Endothelial cell of umbilical vein (primary cell): ENCODE measurements around the gene R3HDML. TPM values are rescaled to one million over a fixed set of nuclear protein-coding genes. Genes with fewer than 3 reads are reported as not detected.

Source experiments
- BruUV-seq: library from RNA; stranded (reverse); fragments of 400-500 nt; replicated peaks from 2 replicates; lab custom pipeline; 2021; lab: Mats Ljungman, UMichigan
- CTCF ChIA-PET: fragments of 300-600, 350-600 bp; sonication (Branson Sonifier 250); formaldehyde crosslinking; loops from one replicate; lab custom pipeline; 2021; ENCODE audit warnings: antibody characterized with exemption, inconsistent platforms; lab: Charles Lee
- POLR2A ChIA-PET: fragments of 300-600, 350-600 bp; sonication (Branson Sonifier 250); formaldehyde crosslinking; loops from one replicate; lab custom pipeline; 2021; ENCODE audit warnings: antibody characterized with exemption, inconsistent platforms; lab: Charles Lee
- DNase-seq: peaks from one replicate; pipeline ENCODE4 v3.0.0-alpha.2; 2011; ENCODE audit warnings: low read depth, low spot score
- FAIRE-seq: peaks from 2 replicates; lab custom pipeline; 2011; peaks lifted over from hg19 to GRCh38; lab: Jason Lieb, UNC
- H2AFZ ChIP-seq: 2 replicates; pipeline ENCODE4 v1.6.0; 2012; ENCODE audit warnings: low read depth, low read length, control low read depth, inconsistent platforms
- H3K27ac ChIP-seq: 2 replicates; pipeline ENCODE4 v1.5.1; 2011; ENCODE audit warnings: low read depth, mild to moderate bottlenecking, control low read depth, low read length, moderate library complexity; ENCODE audit not compliant: insufficient read depth
- H3K27me3 ChIP-seq, 2 experiments: 2 replicates each; pipeline versions ENCODE4 v1.6.0 to v1.6.1; 2011; ENCODE audit warnings: low read length in 2 of 2, mixed read lengths in 1 of 2; ENCODE audit not compliant: control insufficient read depth in 2 of 2, insufficient read depth in 2 of 2
- H3K36me3 ChIP-seq, 2 experiments: 2 replicates in 1 of 2; 3 replicates in 1 of 2; pipeline ENCODE4 v1.5.1; 2011; ENCODE audit warnings: low read length in 2 of 2, mild to moderate bottlenecking in 1 of 2, moderate library complexity in 1 of 2; ENCODE audit not compliant: control insufficient read depth in 2 of 2, insufficient read depth in 2 of 2; ENCODE audit errors: extremely low read depth in 1 of 2
- H3K4me1 ChIP-seq: 3 replicates; pipeline ENCODE4 v1.5.1; 2011; ENCODE audit warnings: mild to moderate bottlenecking, low read length; ENCODE audit not compliant: control insufficient read depth, insufficient read depth; ENCODE audit errors: extremely low read depth
- H3K4me2 ChIP-seq: 2 replicates; pipeline ENCODE4 v1.6.1; 2011; ENCODE audit warnings: low read length, control low read depth, mixed read lengths; ENCODE audit not compliant: insufficient read depth
- H3K4me3 ChIP-seq, 3 experiments: fragments of 200-600 bp in 1 of 3; sonication (generic), shearing (Covaris generic) in 1 of 3; replicated peaks in 1 of 3; 2 replicates each; pipeline ENCODE4 v1.5.1; 2011 to 2016; ENCODE audit warnings: control low read depth in 3 of 3, low read length in 3 of 3, mild to moderate bottlenecking in 2 of 3, inconsistent platforms in 1 of 3, low read depth in 1 of 3, moderate library complexity in 1 of 3; ENCODE audit not compliant: insufficient read depth in 1 of 3
- H3K79me2 ChIP-seq: 2 replicates; pipeline ENCODE4 v1.6.0; 2012; ENCODE audit warnings: low read length, inconsistent platforms; ENCODE audit not compliant: control insufficient read depth, insufficient read depth
- H3K9ac ChIP-seq: replicated peaks from 2 replicates; pipeline ENCODE3; 2011; ENCODE audit warnings: low read length, control low read depth; ENCODE audit not compliant: insufficient read depth; ENCODE audit errors: extremely low read depth
- H3K9me1 ChIP-seq: replicated peaks from 3 replicates; pipeline ENCODE4 v1.6.0; 2011; ENCODE audit warnings: mild to moderate bottlenecking, low read length; ENCODE audit not compliant: control insufficient read depth, insufficient read depth; ENCODE audit errors: extremely low read depth
- H3K9me3 ChIP-seq: replicated peaks from 2 replicates; pipeline ENCODE4 v1.5.1; 2012; ENCODE audit warnings: low read length, inconsistent platforms; ENCODE audit not compliant: control insufficient read depth, insufficient read depth
- H4K20me1 ChIP-seq: replicated peaks from 2 replicates; pipeline ENCODE3; 2011; ENCODE audit warnings: mild to moderate bottlenecking, low read length; ENCODE audit not compliant: control insufficient read depth, insufficient read depth; ENCODE audit errors: extremely low read depth
- EZH2 ChIP-seq: IDR thresholded peaks from 2 replicates; pipeline ENCODE4 v1.6.1; 2012; ENCODE audit warnings: borderline replicate concordance, low read depth, mild to moderate bottlenecking, moderate library complexity, low read length, inconsistent platforms; ENCODE audit not compliant: severe bottlenecking
- FOS ChIP-seq: IDR thresholded peaks from 2 replicates; pipeline ENCODE4 v1.6.1; 2011; ENCODE audit warnings: mild to moderate bottlenecking, low read length, moderate library complexity, borderline replicate concordance; ENCODE audit not compliant: insufficient read depth
- GATA2 ChIP-seq: IDR thresholded peaks from 2 replicates; pipeline ENCODE4 v1.7.0; 2011; ENCODE audit warnings: low read depth, mild to moderate bottlenecking, moderate library complexity, mixed read lengths, low read length; ENCODE audit not compliant: insufficient read length, insufficient read depth
- JUN ChIP-seq: IDR thresholded peaks from 2 replicates; pipeline ENCODE4 v1.6.1; 2011; ENCODE audit warnings: borderline replicate concordance, low read depth; ENCODE audit not compliant: insufficient read length, insufficient read depth
- MYC ChIP-seq: IDR thresholded peaks from one replicate; pipeline ENCODE4 v1.6.1; 2011; ENCODE audit warnings: mild to moderate bottlenecking, low read depth, low read length
- POLR2AphosphoS5 ChIP-seq: IDR thresholded peaks from 2 replicates; pipeline ENCODE4 v1.6.1; 2012; ENCODE audit warnings: low read depth, mild to moderate bottlenecking, control low read depth, low read length, moderate library complexity; ENCODE audit not compliant: insufficient read depth
- dilution Hi-C: fragments of 300-500 bp; cut with MboI; formaldehyde crosslinking; loops from one replicate; pipeline ENCODE4 v1.15.0; 2019; ENCODE audit warnings: low sequenced_read_pairs; ENCODE audit not compliant: extremely low pct_ligation_motif_present
- intact Hi-C: fragments of 100-400 bp; cut with micrococcal nuclease; formaldehyde crosslinking; loops from one replicate; pipeline ENCODE4 v1.10.0; 2022
- polyA plus RNA-seq, 4 experiments: library from polyadenylated mRNA; depleted of rRNA in 3 of 4; stranded (reverse) in 3 of 4; unstranded in 1 of 4; fragments of >200 nt; gene quantifications; 2 replicates each; pipeline versions ENCODE4 v1.2.1 to v1.2.3, GENCODE V29; 2011 to 2012; ENCODE audit warnings: missing spikeins in 1 of 4
- total RNA-seq: library from RNA; stranded (reverse); gene quantifications from 2 replicates; pipeline ENCODE4 v1.2.3, GENCODE V29; 2021
- TF ChIP-seq, protein P1 (sequence below), 2 donors: IDR thresholded peaks; 1 replicate in 1 of 2; 2 replicates in 1 of 2; pipeline ENCODE4 v1.5.1; 2011; ENCODE audit warnings: low read length in 2 of 2, mild to moderate bottlenecking in 2 of 2, moderate library complexity in 2 of 2, control low read depth in 1 of 2, inconsistent platforms in 1 of 2, low read depth in 1 of 2; ENCODE audit not compliant: insufficient read depth in 1 of 2; ENCODE audit errors: extremely low read depth in 1 of 2
- TF ChIP-seq, protein P2 (sequence below): IDR thresholded peaks from 2 replicates; pipeline ENCODE4 v1.6.1; 2011; ENCODE audit not compliant: insufficient read depth, insufficient read length

Gene R3HDML
- total and polyA plus RNA-seq, 2 donors (not counting 3 experiments of a cell fraction or from before 2014, with no cell fraction given), result not detected

DNA sequence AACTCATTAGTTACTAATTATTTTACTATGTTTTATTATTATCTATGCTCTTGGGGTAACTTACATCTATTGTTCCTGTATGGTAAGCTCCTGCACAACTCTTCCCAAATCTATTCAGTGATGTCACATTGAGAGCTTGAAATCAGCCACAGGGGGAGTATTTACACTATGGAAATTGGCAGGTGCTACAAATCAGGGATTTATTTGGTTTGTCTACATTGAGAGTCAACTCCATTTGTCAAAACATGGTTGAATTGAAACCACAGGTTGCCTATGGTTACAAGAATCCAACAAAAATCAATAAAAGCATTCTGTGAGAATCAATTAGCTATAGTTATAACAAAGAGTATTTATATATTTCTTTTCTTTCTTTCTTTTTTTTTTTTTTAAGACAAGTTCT, 22.0 kb upstream of the R3HDML start:
- H3K4me1 ChIP-seq, result peaks cover 7% of the 10 kb centered on the region
- no peak overlapping the region for H3K9ac ChIP-seq
- no peak overlapping the region for H3K27ac ChIP-seq
- H3K4me3 ChIP-seq, result no peak overlapping the region
- no TSS peak for BruUV-seq
- H3K27me3 ChIP-seq, result peaks cover 0 to 3% of the 10 kb centered on the region in 2 experiments
- ChIA-PET CTCF (interaction anchor here (0.9 to 7.3 kb wide), 2 partner anchors 68 to 99 kb away, joined by 3 to 199 read pairs; no protein-coding TSS in a partner anchor), POLR2A (no interaction called here)
- no peaks in the 10 kb centered on the region for H3K36me3 ChIP-seq
- no peak overlapping the region for H3K4me2 ChIP-seq
- no peaks in the 10 kb centered on the region for H3K9me3 ChIP-seq
- intact Hi-C loops, result no loop called here
- H3K79me2 ChIP-seq, result peaks cover 2% of the 10 kb centered on the region
- FAIRE-seq, result no peak
- TF ChIP-seq EZH2, result no peak
- no peak for TF ChIP-seq GATA2
- DNase-seq, result no peak
- dilution Hi-C loops, result no loop called here
- no peaks in the 10 kb centered on the region for H4K20me1 ChIP-seq
- H3K9me1 ChIP-seq, result no peaks in the 10 kb centered on the region
- no peak overlapping the region for H2AFZ ChIP-seq

DNA sequence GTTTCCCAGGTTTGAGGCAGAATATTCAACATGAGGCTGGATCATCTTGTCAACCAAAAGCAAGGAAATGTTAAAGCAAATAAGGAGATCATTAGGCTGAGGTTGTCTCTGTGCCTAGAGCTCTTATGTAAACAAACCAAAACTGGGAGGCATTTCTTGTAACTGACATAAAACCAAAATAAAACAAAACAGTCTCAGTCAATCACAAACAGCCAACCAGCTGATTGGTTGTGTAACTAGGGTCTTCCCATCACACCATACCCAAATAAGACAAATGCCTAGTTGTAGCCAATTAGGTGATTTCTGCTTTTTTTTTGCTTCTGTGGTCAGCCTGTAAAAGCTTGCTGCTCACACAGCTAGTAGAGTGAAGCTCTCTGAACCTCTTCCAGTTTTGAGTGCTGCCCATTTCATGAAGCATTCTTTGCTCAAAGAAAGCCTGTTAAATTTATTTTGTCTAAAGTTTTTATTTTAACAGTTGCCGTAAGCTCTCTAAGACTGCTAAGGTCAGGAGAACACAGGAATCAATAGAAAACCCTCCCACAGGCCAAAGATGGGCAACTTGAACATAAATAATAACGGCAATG, 16.9 kb upstream of the R3HDML start:
- Histone ChIP-seq H3K4me1 (no peaks in the 10 kb centered on the region), H4K20me1 (no peaks in the 10 kb centered on the region), H3K9me1 (no peaks in the 10 kb centered on the region), H3K4me2 (no peak overlapping the region), H3K9ac (no peak overlapping the region), H2AFZ (no peak overlapping the region), H3K79me2 (no peaks in the 10 kb centered on the region), H3K36me3 (no peaks in the 10 kb centered on the region), H3K27me3 (peaks cover 0 to 3% of the 10 kb centered on the region in 2 experiments), H3K27ac (no peak overlapping the region), H3K4me3 (no peak overlapping the region), H3K9me3 (no peaks in the 10 kb centered on the region)
- ChIA-PET POLR2A (no interaction called here), CTCF (interaction anchor here (1.1 to 1.9 kb wide), 3 partner anchors 9 to 65 kb away, joined by 3 to 15 read pairs (median 4); partner anchors contain the start of gene FITM2)
- FAIRE-seq (no peak), DNase-seq (no peak)
- intact Hi-C loops, result no loop called here
- no TSS peak for BruUV-seq
- dilution Hi-C loops, result no loop called here
- TF ChIP-seq, protein P1, sequence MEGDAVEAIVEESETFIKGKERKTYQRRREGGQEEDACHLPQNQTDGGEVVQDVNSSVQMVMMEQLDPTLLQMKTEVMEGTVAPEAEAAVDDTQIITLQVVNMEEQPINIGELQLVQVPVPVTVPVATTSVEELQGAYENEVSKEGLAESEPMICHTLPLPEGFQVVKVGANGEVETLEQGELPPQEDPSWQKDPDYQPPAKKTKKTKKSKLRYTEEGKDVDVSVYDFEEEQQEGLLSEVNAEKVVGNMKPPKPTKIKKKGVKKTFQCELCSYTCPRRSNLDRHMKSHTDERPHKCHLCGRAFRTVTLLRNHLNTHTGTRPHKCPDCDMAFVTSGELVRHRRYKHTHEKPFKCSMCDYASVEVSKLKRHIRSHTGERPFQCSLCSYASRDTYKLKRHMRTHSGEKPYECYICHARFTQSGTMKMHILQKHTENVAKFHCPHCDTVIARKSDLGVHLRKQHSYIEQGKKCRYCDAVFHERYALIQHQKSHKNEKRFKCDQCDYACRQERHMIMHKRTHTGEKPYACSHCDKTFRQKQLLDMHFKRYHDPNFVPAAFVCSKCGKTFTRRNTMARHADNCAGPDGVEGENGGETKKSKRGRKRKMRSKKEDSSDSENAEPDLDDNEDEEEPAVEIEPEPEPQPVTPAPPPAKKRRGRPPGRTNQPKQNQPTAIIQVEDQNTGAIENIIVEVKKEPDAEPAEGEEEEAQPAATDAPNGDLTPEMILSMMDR (IDR thresholded peaks at IDR 0.05; ENCODE audit: extremely low read depth in 1 of 2, insufficient read depth in 1 of 2, low read depth in 1 of 2, low read length in 2 of 2), result no peak
- TF ChIP-seq, protein P2, sequence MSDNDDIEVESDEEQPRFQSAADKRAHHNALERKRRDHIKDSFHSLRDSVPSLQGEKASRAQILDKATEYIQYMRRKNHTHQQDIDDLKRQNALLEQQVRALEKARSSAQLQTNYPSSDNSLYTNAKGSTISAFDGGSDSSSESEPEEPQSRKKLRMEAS, result no peak
- TF ChIP-seq FOS, result no peak
- no peak for TF ChIP-seq POLR2AphosphoS5
- TF ChIP-seq GATA2, result no peak
- no peak for TF ChIP-seq EZH2
- TF ChIP-seq MYC, result no peak
- TF ChIP-seq JUN, result no peak
